ENCODE results near the gene GIMAP6.

DNA sequence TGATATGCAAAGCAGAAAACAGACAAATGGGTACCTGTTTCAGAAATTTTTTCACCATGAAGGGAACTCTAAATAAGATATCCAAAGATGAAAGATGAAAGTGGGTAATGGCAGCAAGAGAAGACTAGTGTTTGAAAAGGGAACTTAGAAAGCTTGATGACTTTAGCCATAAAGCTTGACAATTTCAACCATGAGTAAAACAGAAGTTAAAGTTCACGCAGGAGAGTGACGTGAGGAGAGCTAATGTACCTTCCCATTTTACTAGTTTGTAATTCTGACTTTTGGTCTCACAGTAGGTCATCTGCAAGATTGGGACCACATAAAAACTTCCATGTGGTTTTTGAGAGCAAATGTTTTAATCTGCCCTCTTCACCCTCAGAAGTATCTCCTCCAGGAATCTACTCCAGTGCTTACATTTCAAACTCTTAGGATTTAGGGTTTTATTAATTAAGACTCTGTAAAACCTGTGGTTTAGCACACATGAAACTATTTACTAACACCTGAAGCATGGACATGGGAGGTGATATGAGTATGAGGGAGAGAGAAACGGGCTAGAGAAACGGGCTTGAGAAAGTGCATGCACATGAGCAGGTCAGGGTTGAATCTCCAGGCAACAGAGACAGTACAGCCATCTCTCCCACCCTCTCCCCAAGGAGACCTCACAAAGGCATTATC lies 28.9 kb upstream of the GIMAP6 start:
- TF ChIP-seq, protein P1, sequence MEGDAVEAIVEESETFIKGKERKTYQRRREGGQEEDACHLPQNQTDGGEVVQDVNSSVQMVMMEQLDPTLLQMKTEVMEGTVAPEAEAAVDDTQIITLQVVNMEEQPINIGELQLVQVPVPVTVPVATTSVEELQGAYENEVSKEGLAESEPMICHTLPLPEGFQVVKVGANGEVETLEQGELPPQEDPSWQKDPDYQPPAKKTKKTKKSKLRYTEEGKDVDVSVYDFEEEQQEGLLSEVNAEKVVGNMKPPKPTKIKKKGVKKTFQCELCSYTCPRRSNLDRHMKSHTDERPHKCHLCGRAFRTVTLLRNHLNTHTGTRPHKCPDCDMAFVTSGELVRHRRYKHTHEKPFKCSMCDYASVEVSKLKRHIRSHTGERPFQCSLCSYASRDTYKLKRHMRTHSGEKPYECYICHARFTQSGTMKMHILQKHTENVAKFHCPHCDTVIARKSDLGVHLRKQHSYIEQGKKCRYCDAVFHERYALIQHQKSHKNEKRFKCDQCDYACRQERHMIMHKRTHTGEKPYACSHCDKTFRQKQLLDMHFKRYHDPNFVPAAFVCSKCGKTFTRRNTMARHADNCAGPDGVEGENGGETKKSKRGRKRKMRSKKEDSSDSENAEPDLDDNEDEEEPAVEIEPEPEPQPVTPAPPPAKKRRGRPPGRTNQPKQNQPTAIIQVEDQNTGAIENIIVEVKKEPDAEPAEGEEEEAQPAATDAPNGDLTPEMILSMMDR (IDR thresholded peaks at IDR 0.05): no peak
- no peak for TF ChIP-seq POLR2A (IDR thresholded peaks at IDR 0.05)
